Ascending aorta (tissue), 2 donors: Measurements from ENCODE around the gene SH3PXD2A. TPM values are rescaled to one million over a fixed set of nuclear protein-coding genes. Genes with fewer than 3 reads are reported as not detected.

Source experiments
- DNase-seq, 2 donors: peaks; one replicate each; pipeline ENCODE4 v3.0.0-alpha.2; 2019; ENCODE audit warnings: low spot score in 2 of 2
- H3K27ac ChIP-seq, 2 donors: fragments of 200-600 bp; sonication (generic); one replicate each; pipeline ENCODE4 v1.5.1; 2016 to 2017; ENCODE audit warnings: mild to moderate bottlenecking in 1 of 2
- H3K27me3 ChIP-seq: fragments of 200-600 bp; sonication (generic); one replicate; pipeline ENCODE4 v1.5.1; 2017
- H3K36me3 ChIP-seq, 2 donors: fragments of 200-600 bp; sonication (generic); one replicate each; pipeline ENCODE4 v1.5.1; 2016
- H3K4me1 ChIP-seq, 2 donors: fragments of 200-600 bp; sonication (generic); one replicate each; pipeline ENCODE4 v1.5.1; 2016 to 2017; ENCODE audit warnings: mild to moderate bottlenecking in 1 of 2
- H3K4me3 ChIP-seq, 2 donors: fragments of 200-600 bp; sonication (generic); one replicate each; pipeline ENCODE4 v1.5.1; 2016 to 2017; ENCODE audit warnings: mild to moderate bottlenecking in 1 of 2
- H3K9me3 ChIP-seq, 2 donors: fragments of 200-600 bp; sonication (generic); one replicate each; pipeline ENCODE4 v1.5.1; 2016
- CTCF ChIP-seq, 3 experiments: fragments of 200-600 bp in 2 of 3; fragments of 450-650 bp in 1 of 3; sonication (generic) in 2 of 3; IDR thresholded peaks; one replicate each; pipeline ENCODE4 v1.5.1; 2016 to 2019; ENCODE audit warnings: antibody characterized with exemption in 3 of 3, mild to moderate bottlenecking in 1 of 3, moderate library complexity in 1 of 3
- intact Hi-C: fragments of 100-400 bp; cut with DNase I; formaldehyde crosslinking; loops from one replicate; pipeline ENCODE4 v1.15.1; 2023
- total RNA-seq: library from RNA; depleted of rRNA; stranded (reverse); fragments of >200 nt; gene quantifications from one replicate; pipeline ENCODE4 v1.1.0, GENCODE V29; 2016

The SH3PXD2A gene
- total RNA-seq, 1 donor from 2014 or later, result 50.0 TPM

DNA sequence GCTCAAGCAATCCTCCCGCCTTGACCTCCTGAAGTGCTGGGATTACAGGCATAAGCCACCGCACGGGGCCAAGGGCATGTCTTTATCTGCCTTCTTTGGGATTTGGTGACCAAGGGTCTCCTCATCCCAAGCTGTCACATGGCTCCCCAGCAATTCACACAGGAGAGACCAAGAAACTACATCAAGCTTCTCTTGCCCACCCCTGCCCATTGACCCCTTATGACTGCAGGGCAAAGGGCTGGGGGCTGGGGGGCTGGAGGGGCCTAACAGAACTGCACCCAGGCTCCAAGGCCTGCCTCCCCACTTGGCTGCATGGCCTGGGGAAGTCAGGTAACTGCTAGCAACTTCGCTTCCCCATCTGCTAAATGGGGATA is 137.1 kb downstream of the SH3PXD2A start:
- no peak overlapping the region for H3K4me3 ChIP-seq
- no peaks in the 10 kb centered on the region for H3K9me3 ChIP-seq
- no peaks in the 10 kb centered on the region for H3K4me1 ChIP-seq
- TF ChIP-seq CTCF (IDR thresholded peaks at IDR 0.05), result no peak
- no peak overlapping the region for H3K27ac ChIP-seq
- peaks cover 4 to 8% of the 10 kb centered on the region in 2 donors for H3K36me3 ChIP-seq
- intact Hi-C loops, result no loop called here
- no peaks in the 10 kb centered on the region for H3K27me3 ChIP-seq
- no peak for DNase-seq

GRCh38 chr10:103717341-103718246 is 137.8 kb downstream of the SH3PXD2A start:
- Histone ChIP-seq H3K4me3 (no peak overlapping the region), H3K9me3 (no peaks in the 10 kb centered on the region), H3K4me1 (no peaks in the 10 kb centered on the region), H3K27me3 (no peaks in the 10 kb centered on the region), H3K27ac (no peak overlapping the region), H3K36me3 (peaks cover 0 to 4% of the 10 kb centered on the region in 2 donors)
- no peak for DNase-seq
- TF ChIP-seq CTCF (IDR thresholded peaks at IDR 0.05), result no peak
- intact Hi-C loops, result no loop called here

DNA sequence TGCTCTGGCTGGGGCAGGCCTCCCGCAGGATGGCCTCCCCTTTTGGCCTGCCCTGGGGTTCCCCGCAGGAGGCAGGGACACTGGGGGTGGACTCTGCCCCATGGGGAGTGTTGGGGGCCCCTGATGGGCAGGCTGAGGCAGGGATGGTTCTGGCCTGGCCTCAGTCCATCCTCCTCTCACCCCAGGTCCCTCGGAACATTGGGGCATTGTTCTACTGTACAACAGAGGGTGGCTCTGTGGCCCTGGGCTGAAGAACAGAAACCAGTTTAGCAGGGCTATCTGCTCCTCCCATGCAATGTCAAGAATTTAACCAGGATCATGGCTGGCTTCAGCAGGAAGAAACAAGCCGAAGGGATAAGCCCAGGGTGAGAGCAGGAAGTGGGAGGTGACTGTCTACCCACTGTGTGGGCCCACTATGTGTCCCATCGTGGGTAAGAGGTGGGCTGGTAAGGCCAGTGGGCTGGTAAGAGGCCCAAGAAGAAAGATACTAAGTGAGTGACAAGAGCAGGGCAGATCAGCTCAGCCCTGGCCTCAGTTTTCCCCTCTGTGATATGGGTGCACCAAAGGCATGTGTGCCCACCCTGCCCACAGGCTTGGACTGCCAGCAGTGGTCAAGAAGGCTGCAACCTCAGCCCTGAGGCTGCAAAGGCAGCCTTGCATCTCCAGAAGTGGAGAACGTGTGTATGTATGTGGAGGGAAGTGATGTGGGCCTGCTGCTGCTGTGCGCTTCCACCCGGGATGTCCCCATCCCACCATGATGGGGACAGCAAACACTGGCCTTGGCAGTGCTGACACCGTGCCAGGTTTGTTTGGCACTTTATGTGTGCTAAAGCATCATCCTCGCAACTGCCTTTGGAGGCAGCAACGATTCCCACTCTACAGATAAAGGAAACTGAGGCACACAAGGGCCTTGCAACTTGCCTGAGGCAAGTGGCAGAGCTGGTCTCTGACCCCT is 138.9 kb downstream of the SH3PXD2A start:
- Histone ChIP-seq H3K27ac (no peak overlapping the region), H3K9me3 (no peaks in the 10 kb centered on the region), H3K4me3 (no peak overlapping the region), H3K4me1 (no peaks in the 10 kb centered on the region), H3K36me3 (peaks cover 0 to 3% of the 10 kb centered on the region in 2 donors), H3K27me3 (no peaks in the 10 kb centered on the region)
- DNase-seq, result no peak
- intact Hi-C loops, result no loop called here
- TF ChIP-seq CTCF (IDR thresholded peaks at IDR 0.05), result no peak

- H3K27ac ChIP-seq, result no peak overlapping the region
- H3K9me3 ChIP-seq, result no peaks in the 10 kb centered on the region
- peaks cover 0 to 3% of the 10 kb centered on the region in 2 donors for H3K36me3 ChIP-seq
- H3K27me3 ChIP-seq, result no peaks in the 10 kb centered on the region
- no peak for DNase-seq
- TF ChIP-seq CTCF (IDR thresholded peaks at IDR 0.05), result no peak
- intact Hi-C loops, result no loop called here
- H3K4me1 ChIP-seq, result no peaks in the 10 kb centered on the region
- no peak overlapping the region for H3K4me3 ChIP-seq
These were observed 139.9 kb downstream of the SH3PXD2A start for GRCh38 chr10:103715430-103715829.

GRCh38 chr10:103714232-103714891 is 141.0 kb downstream of the SH3PXD2A start:
- no peak for DNase-seq
- Histone ChIP-seq H3K27ac (no peak overlapping the region), H3K27me3 (no peaks in the 10 kb centered on the region), H3K4me1 (no peaks in the 10 kb centered on the region), H3K4me3 (no peak overlapping the region), H3K9me3 (no peaks in the 10 kb centered on the region), H3K36me3 (peaks cover 0 to 3% of the 10 kb centered on the region in 2 donors)
- no peak for TF ChIP-seq CTCF (IDR thresholded peaks at IDR 0.05)
- intact Hi-C loops, result no loop called here
